HG02852 (cell line): Measurements from ENCODE around the gene TOMM6.
"Not testable (repeated sequence)": the region's sequence is repeated elsewhere in the genome, so short reads cannot be mapped to it uniquely, and the experiment has no call there.

Source experiments
- ATAC-seq: cut with Tn5 transposase; IDR thresholded peaks from one replicate; pipeline ENCODE4 v1.9.1; 2021; ENCODE audit warnings: mild to moderate bottlenecking, moderate library complexity; ENCODE audit not compliant: unreplicated experiment

The TOMM6 gene

GRCh38 chr6:41783106-41783780 lies 4.3 kb upstream of the TOMM6 start:
- ATAC-seq, result no peak

- ATAC-seq, result no peak
Observed at GRCh38 chr6:41784581-41785171, 2.8 kb upstream of the TOMM6 start.

GRCh38 chr6:41785254-41785653 lies 2.2 kb upstream of the TOMM6 start:
- ATAC-seq, result no peak

- peak; percentile 1 for ATAC-seq
Observed at GRCh38 chr6:41785689-41786450, 1.6 kb upstream of the TOMM6 start.

GRCh38 chr6:41786451-41787218 lies 859 bp upstream of the TOMM6 start:
- ATAC-seq, result peak; percentile 63

- no peak for ATAC-seq
Observed at GRCh38 chr6:41789390-41789724, 1.9 kb downstream of the TOMM6 start.

- ATAC-seq, result no peak
Observed at GRCh38 chr6:41790045-41790444, 2.6 kb downstream of the TOMM6 start.

- ATAC-seq, result no peak
Observed at GRCh38 chr6:41791305-41791704, 3.8 kb downstream of the TOMM6 start.

GRCh38 chr6:41791984-41792383 lies 4.5 kb downstream of the TOMM6 start:
- ATAC-seq, result no peak

GRCh38 chr6:41796474-41796873 lies 9.0 kb downstream of the TOMM6 start:
- ATAC-seq, result no peak

GRCh38 chr6:41798901-41799558 lies 11.5 kb downstream of the TOMM6 start:
- ATAC-seq, result no peak

- ATAC-seq, result no peak
Observed at GRCh38 chr6:41799559-41799911, 12.0 kb downstream of the TOMM6 start.

- no peak for ATAC-seq
Observed at GRCh38 chr6:41801380-41801779, 13.9 kb downstream of the TOMM6 start.

- no peak for ATAC-seq
Observed at GRCh38 chr6:41805830-41806774, 18.6 kb downstream of the TOMM6 start.

- ATAC-seq, result no peak
Observed at GRCh38 chr6:41811095-41811494, 23.6 kb downstream of the TOMM6 start.

- not testable (repeated sequence) for ATAC-seq
Observed at GRCh38 chr6:41811946-41812345, 24.5 kb downstream of the TOMM6 start.

- no peak for ATAC-seq
Observed at GRCh38 chr6:41813469-41813868, 26.0 kb downstream of the TOMM6 start.

- no peak for ATAC-seq
Observed at GRCh38 chr6:41813956-41814355, 26.5 kb downstream of the TOMM6 start.

- no peak for ATAC-seq
Observed at GRCh38 chr6:41814629-41815028, 27.1 kb downstream of the TOMM6 start.

- ATAC-seq, result no peak
Observed at GRCh38 chr6:41815587-41815986, 28.1 kb downstream of the TOMM6 start.
